Measurements from ENCODE around the gene LMX1A.

LMX1A gene

GRCh38 chr1:165185161-165185889, 171.2 kb downstream of the LMX1A start:
- no peaks in the 10 kb centered on the region for H3K9me2 ChIP-seq (replicated peaks; ENCODE audit: low read depth, low read length)
- no peaks in the 10 kb centered on the region for H3K79me2 ChIP-seq (ENCODE audit: insufficient read depth, low read length)
- no peak overlapping the region for H3K9ac ChIP-seq (ENCODE audit: low read depth, low read length, poor library complexity, severe bottlenecking)
- H3K4me2 ChIP-seq (ENCODE audit: low read depth, low read length, poor library complexity, severe bottlenecking): no peak overlapping the region
- TF ChIP-seq EZH2phosphoT487 (IDR thresholded peaks at IDR 0.05; ENCODE audit: borderline replicate concordance): no peak
- TF ChIP-seq CTCF (conservative IDR thresholded peaks at IDR 0.05; ENCODE audit: low read length): no peak
- no peaks in the 10 kb centered on the region for H4K20me1 ChIP-seq (ENCODE audit: insufficient read depth, low read length, poor library complexity, severe bottlenecking)
- H3K9me3 ChIP-seq (ENCODE audit: insufficient read depth, low read depth, low read length): peaks cover 5% of the 10 kb centered on the region; the same call in 1 of the 2 replicates
- H3K4me1 ChIP-seq (ENCODE audit: insufficient read depth, low read length, poor library complexity, severe bottlenecking): no peaks in the 10 kb centered on the region
- no peak overlapping the region for H3K4me3 ChIP-seq (ENCODE audit: low read length, poor library complexity, severe bottlenecking)
- no peak overlapping the region for H2AFZ ChIP-seq (ENCODE audit: low read length)
- no peaks in the 10 kb centered on the region for H3K27me3 ChIP-seq (ENCODE audit: insufficient read depth, low read length, poor library complexity, severe bottlenecking)
- no peaks in the 10 kb centered on the region for H3K36me3 ChIP-seq (ENCODE audit: insufficient read depth, low read length)
- H3F3A ChIP-seq (ENCODE audit: low read depth): no peaks in the 10 kb centered on the region

GRCh38 chr1:165182975-165183374, 173.5 kb downstream of the LMX1A start:
- Histone ChIP-seq H3K36me3 (ENCODE audit: insufficient read depth, low read length) (no peaks in the 10 kb centered on the region), H3K27me3 (ENCODE audit: insufficient read depth, low read length, poor library complexity, severe bottlenecking) (no peaks in the 10 kb centered on the region), H2AFZ (ENCODE audit: low read length) (no peak overlapping the region), H4K20me1 (ENCODE audit: insufficient read depth, low read length, poor library complexity, severe bottlenecking) (no peaks in the 10 kb centered on the region), H3K4me3 (ENCODE audit: low read length, poor library complexity, severe bottlenecking) (no peak overlapping the region), H3K79me2 (ENCODE audit: insufficient read depth, low read length) (no peaks in the 10 kb centered on the region), H3K4me1 (ENCODE audit: insufficient read depth, low read length, poor library complexity, severe bottlenecking) (no peaks in the 10 kb centered on the region), H3K9ac (ENCODE audit: low read depth, low read length, poor library complexity, severe bottlenecking) (no peak overlapping the region), H3K9me3 (ENCODE audit: insufficient read depth, low read depth, low read length) (peaks cover 5% of the 10 kb centered on the region; the same call in 1 of the 2 replicates), H3F3A (ENCODE audit: low read depth) (no peaks in the 10 kb centered on the region), H3K9me2 (replicated peaks; ENCODE audit: low read depth, low read length) (no peaks in the 10 kb centered on the region), H3K4me2 (ENCODE audit: low read depth, low read length, poor library complexity, severe bottlenecking) (no peak overlapping the region)
- no peak for TF ChIP-seq EZH2phosphoT487 (IDR thresholded peaks at IDR 0.05; ENCODE audit: borderline replicate concordance)
- TF ChIP-seq CTCF (conservative IDR thresholded peaks at IDR 0.05; ENCODE audit: low read length): no peak

DNA sequence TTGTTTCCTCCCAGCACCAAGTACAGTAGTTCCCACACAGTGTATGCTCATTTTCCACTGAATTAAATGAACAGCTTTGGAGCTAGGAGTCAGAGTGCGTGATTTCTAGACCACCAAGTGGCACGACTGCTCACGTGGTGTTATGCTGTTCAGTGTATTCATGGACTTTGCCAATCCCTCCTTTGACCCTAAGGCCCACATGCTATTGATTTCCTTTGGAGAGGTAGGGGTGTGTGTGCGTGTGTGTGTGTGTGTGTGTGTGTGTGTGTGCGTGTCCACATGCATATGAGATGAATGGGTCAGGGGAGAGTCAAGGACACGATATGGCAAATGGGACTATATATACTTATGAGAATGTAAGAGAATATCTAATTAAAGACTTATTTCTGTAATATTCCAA, 177.2 kb downstream of the LMX1A start:
- no peaks in the 10 kb centered on the region for H3F3A ChIP-seq (ENCODE audit: low read depth)

More for the DNA sequence above, 177.2 kb downstream of the LMX1A start:
- Histone ChIP-seq H2AFZ (ENCODE audit: low read length) (no peak overlapping the region), H3K9me3 (ENCODE audit: insufficient read depth, low read depth, low read length) (peaks cover 2% of the 10 kb centered on the region; the same call in 1 of the 2 replicates), H3K9me2 (replicated peaks; ENCODE audit: low read depth, low read length) (no peaks in the 10 kb centered on the region), H3K4me1 (ENCODE audit: insufficient read depth, low read length, poor library complexity, severe bottlenecking) (no peaks in the 10 kb centered on the region), H3K27me3 (ENCODE audit: insufficient read depth, low read length, poor library complexity, severe bottlenecking) (no peaks in the 10 kb centered on the region), H3K36me3 (ENCODE audit: insufficient read depth, low read length) (no peaks in the 10 kb centered on the region), H4K20me1 (ENCODE audit: insufficient read depth, low read length, poor library complexity, severe bottlenecking) (no peaks in the 10 kb centered on the region), H3K79me2 (ENCODE audit: insufficient read depth, low read length) (no peaks in the 10 kb centered on the region), H3K9ac (ENCODE audit: low read depth, low read length, poor library complexity, severe bottlenecking) (no peak overlapping the region), H3K4me2 (ENCODE audit: low read depth, low read length, poor library complexity, severe bottlenecking) (no peak overlapping the region), H3K4me3 (ENCODE audit: low read length, poor library complexity, severe bottlenecking) (no peak overlapping the region)
- TF ChIP-seq EZH2phosphoT487 (IDR thresholded peaks at IDR 0.05; ENCODE audit: borderline replicate concordance): no peak
- TF ChIP-seq CTCF (conservative IDR thresholded peaks at IDR 0.05; ENCODE audit: low read length): no peak
